Smooth muscle cell of the brain vasculature (primary cell): ENCODE data around the gene PSMC1.
"Not testable (repeated sequence)": the region's sequence is repeated elsewhere in the genome, so short reads cannot be mapped to it uniquely, and the experiment has no call there.

Source experiments
- DNase-seq: peaks from one replicate; pipeline ENCODE4 v3.0.0-alpha.2; 2012; ENCODE audit warnings: low read depth, low spot score

PSMC1 gene

DNA sequence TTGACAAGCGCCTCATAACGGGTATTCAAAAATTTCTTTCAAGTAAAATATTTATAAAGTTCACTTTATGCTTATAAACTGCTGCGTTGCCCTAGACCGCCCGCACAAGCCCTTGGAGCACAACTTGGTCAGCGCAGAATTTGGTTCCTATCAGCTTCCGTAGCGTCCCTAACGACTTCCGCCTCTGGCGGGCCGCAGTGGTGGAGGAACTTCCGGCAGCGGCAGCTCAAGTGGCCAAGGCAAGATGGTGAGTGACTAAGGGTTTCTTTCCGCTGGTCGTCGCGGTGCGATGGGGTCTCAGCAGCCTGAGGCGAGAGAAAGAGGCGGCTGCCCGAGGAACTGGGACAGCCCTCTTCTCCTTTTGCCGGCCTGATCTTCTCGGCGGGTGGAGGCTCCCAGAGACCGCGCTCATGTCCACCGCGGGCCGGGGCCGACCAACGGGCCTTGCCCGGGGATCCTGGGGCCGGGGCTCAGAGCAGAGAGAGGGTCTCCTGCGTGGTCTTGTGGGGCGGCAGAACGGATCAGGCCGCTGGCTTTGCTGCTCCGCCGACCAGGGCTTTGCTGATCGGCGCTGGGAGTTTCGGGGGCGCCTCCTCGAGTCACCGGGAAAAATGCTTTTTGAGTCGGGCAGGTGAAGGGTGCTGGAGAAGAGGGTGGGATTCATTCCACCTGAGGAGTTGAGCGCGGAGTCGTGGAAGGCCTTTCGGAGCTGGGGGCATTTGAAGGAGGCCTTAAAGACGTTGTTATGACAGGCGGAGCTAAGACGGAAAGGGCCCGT, at the start of gene PSMC1:
PSMC1 (plus strand) TSS at position 200 of the 778 bp plus-strand sequence; CDS start at position 245, 45 bp downstream.
- DNase-seq: peak; percentile 75

DNA sequence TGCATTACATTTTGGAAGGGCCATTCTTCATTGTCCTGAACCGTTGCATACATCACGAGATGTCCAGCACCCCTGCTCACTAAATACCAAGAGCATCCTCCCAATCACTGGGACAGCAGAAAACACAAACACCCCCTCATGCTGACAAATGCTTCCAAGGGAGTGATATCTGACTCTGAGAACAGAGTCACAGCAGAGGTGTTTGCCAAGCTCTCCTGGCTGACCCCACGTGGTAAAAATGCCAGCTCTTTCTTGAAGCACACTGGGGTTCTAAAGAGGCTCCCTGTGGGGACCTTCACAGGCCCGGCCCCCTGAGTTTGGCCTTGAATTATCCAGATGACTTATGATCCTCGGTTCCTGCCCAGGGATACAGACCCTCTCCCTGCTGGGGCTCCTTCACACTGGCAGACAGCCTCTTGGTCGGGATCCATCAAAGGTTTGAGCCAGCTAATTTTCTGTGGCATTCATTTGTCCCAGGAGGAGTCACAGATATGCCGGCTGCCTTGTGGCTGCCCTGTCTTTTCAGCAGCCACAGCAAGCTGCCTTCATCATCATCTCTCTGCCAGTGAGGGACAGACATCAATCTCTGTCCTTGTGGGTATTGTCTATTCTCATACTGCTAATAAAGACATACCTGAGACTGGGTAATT, 43.1 kb upstream of the PSMC1 start:
- DNase-seq: no peak

DNA sequence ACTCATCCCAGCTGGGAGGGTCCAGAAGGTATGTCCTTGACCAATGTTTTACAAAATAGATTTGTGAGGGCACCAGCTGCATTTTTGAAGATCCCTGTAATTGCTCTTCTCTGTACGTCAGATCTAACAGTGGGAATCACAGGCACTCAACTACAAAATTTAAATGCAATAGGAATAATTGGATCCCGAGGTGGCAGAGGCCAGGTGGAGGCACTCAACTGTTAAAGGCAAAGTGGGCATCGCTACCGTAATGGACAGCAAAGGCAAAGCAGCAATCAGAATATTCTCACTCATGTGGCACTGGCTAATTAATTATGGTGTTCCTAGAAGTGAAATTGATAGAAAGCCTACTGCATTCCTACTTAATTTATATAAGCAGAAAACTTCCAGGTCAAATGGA, 27.9 kb upstream of the PSMC1 start:
- no peak for DNase-seq

DNA sequence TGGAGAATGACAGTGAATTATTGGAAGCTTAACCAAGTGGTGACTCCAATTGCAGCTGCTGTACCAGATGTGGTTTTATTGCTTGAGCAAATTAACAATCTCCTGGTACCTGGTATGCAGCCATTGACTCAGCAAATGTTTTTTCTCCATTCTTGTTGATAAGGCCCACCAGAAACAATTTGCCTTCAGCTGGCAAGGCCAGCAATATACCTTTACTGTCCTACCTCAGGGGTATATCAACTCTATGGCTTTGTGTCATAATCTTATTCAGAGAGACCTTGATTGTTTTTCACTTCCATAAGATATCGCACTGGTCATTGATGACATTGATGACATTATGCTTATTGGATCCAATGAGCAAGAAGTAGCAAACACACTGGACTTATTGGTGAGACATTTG, 26.4 kb upstream of the PSMC1 start:
- not testable (repeated sequence) for DNase-seq

DNA sequence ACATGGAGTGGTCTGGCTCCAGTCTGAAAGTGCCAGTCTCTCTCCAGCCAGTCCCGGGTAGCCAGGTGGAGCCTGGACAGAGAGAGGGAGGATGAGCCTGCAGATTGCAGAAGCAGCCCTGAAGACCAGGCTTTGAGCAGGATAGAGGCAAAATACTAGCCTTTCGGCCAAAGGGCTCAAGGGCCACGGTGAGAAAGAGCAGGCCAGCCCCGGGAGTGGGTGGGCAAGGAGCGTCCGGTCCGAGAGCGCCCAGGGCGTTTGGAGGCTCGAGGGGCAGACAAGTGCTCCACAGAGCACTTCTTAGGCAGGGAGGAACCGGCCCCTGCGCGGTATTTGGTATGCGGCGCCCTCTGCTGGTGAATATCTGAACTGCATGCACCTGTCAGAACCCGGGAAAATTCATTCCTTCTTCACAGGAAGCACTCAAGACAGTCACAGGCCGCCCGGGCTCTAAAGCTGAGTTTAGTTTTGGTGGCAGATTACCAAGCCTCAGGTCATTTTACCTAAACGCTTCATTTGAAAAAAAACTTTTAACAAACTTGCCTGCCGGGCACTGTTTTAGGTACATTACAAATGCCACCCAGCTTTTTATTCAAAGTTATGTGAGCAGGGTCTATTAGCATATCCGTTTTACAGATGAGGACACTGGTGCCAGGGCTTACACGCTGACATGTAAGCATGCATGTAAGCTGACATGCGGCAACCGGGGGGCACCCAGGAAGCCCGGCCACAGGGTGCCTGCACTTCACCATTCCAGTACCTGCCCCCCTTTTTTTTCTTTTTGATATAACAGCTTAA, 21.0 kb upstream of the PSMC1 start:
- no peak for DNase-seq

DNA sequence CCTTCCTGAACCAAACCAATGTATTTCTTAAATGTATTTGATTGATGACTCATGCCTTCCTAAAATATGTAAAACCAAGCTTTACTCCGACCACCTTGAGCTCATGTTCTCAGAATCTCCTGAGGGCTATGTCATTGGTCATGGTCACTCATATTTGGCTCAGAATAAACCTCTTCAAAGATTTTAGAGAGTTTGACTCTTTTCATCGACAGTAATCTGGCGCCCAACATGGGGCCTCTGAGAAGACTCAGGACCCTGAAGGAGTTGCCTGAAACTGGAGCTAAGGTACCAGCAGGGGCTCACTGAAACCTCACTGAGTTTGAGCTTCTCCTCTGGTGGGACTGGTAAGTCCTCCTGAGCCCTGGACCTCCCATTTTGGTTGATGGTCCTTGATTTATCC, 17.2 kb upstream of the PSMC1 start:
- no peak for DNase-seq

DNA sequence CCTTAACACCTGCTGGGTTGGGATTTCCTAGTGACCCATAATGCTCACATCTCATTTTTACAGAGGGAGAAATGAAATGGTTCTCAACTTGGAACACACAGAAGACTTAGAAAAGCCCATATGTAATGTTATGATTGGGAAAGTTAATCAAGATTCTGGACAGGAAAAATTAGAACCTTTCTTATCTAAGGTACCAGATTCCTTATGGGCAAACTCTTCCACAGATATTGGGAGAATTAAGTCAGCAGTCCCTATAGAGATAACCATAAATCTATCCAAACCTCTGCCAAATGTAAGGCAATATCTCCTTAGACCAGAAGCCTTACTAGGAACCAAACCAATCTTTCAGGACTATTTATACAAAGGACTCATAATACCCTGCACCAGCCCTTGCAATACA, 13.9 kb upstream of the PSMC1 start:
- no peak for DNase-seq

DNA sequence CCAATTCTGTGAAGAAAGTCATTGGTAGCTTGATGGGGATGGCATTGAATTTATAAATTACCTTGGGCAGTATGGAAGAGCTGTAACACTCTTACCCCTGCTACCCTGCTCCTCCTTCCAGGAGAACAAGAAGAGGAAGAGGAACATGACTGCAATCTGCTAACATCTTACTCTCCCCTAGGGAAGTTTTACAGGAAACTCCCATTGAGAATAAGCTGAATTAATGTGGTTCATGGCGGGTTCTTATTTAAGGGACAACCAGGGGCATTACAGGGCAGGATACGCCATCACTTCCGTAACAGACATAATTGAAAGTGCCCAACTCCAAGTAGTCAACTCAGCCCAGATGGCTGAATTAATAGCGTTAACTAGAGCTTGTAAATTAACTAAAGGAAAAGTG, 9.4 kb upstream of the PSMC1 start:
- no peak for DNase-seq

DNA sequence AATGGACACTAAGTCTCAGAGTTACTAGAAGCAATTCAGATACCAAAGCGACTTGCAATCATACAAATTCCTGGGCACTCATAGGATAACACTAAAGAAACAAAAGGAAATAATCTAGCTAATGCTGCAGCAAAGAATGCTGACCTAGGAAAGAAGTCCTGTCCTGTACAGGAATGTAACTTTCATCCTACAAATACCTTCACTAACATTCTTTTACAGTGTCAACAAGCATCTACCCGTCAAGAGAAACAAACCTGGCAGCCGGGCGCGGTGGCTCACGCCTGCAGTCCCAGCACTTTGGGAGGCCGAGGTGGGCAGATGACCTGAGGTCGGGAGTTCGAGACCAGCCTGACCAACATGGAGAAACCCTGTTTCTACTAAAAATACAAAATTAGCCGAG, 8.9 kb upstream of the PSMC1 start:
- DNase-seq: not testable (repeated sequence)

DNA sequence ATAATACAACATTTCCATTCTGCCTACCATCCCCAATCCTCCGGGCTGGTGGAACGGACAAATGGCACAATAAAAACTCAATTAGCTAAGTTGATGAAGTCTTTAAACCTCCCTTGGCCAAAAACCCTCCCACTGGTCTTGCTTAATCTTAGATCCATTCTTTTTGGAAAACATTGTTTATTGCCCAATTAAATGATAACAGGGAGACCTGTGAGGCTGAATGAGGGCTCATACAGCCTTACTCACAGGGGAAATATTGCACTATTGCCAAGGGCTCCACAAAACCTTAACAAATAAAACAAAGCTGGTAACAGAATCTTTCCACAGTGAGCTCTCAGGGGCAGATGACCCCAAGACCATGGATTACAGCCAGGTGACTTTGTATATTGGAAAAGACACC, 7.8 kb upstream of the PSMC1 start:
- DNase-seq: no peak

DNA sequence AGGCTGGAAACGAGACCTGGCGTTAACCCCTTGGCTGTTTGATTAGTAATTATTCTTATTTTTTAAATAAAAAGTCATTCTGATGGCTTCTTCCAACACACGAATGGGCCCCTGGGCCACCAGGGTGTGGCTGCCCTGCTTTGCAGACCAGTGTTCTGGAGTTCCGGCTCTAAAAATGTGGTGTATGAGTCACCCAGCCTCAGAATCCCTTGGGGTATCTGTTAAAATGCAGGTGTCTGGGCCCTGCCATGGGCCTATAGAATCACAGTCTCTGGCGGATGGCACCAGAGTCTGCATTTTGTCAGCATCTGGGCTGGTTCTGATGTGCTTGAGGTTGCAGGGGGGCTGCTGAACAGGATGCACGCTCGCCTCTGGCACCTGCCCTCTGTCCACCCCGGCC, 2.5 kb upstream of the PSMC1 start:
- DNase-seq: no peak

DNA sequence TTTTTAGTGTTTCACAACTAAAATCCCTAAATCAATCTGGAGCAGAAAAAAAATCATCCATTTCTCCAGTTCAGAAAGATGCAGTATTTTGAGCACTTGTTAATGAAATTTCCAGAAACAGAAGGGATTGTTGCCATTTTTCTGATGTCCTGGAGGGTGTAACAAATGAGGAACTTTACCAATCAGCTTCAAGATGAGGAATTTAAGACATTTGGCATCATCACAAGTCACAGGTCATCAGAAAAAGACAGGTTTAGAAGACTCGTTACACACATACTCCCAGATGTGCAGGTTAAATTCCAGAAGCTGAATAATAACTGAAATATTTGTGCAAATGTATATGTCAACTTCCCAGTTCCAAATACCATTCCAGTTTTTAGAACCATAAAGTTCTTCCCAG, 482 bp upstream of the PSMC1 start:
- no peak for DNase-seq

DNA sequence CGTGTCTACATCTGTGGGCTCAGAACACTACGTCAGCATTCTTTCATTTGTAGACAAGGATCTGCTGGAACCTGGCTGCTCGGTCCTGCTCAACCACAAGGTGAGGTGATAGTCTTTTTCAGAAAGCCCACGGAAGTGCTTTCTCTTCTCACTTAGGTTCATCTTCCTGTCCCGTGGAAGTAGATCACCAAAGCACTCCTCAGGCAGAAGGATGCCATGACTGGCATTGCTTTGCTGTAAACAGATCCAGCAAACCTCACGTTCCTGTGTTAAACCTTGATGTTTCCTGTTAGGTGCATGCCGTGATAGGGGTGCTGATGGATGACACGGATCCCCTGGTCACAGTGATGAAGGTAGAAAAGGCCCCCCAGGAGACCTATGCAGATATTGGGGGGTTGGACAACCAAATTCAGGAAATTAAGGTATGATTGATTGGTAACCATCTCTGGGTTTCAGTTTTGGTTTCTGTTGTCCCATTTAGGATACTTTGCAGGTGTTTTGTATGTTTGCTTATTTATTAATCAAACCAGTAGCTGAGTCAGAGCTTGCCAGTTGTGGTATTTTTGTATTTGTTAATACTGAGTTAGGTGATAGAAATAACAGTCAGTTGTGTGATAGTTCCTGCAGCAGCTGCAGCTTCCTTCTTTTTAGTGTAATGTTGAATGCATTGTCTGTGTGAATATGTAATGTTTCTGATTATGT, 7.5 kb downstream of the PSMC1 start:
- DNase-seq: no peak

DNA sequence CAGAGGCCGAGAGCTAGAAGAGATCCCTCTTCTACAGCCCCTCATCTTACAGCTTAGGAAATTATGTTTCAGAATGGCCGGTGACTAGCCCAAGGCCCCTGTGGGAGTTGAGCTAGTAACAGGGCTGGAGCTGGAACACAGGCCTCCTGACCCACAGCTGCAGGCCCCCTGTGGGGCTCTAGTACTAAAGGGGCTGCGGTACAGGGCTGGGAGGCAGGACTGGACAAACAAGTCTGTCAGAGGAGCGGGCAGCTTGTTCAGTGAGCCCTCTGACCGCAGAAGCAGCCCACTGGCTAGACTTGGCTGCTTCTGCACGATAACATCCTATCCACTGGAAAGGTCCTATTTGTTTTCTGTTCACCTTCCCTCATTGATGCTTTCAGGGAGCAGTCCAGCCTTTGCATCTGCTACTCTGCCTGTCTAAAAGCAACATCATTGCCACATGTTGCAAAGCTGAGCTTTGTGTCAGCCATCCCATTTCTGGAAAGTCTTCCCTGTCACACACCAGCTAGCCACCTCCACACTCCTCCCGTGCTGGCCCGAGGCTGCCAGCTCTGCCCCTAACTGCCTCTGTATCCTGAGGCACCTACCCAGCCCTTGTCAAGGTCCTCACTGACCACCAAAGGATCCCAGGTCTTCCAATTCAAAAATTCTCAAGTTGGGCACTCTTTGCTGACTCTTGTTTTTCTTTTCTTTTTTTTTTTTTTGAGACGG, 10.2 kb downstream of the PSMC1 start:
- no peak for DNase-seq

DNA sequence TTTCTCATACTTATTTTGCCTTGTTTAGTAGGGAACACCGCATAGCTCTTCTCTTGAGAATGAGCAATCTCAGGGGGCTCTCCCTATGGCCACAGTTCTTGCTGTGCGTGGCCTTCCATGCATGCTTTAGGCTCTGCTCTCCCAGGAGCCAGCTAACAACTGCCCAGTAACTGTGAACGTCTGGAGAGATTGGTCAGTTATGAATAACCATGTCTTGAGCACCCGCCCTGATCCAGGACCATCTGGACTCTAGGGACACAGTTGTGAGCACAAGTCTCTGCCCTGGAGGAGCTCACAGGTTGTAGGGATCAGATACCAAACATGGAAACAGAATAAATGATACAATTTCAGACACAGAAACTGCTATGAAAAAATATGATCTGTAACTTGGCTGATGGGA, 12.1 kb downstream of the PSMC1 start:
- no peak for DNase-seq

DNA sequence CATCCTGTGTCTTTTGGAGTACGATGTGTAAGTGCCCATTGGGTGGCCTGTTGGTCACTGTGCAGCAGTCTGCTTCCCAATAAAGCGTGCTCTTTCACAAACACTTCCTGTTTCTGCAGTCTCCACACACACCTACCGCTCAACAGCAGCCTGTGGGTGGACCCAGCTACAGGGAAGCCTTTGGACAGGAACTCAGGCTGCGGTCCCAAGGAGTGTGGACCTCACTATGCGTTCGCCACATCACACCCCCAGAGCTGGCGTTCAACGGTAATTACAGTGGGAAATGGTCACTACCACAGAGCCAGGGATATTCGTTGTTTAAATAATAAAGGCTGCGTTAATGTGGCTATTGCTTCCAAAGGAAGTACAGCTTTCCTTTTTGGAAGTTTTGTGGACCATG, 16.2 kb downstream of the PSMC1 start:
- DNase-seq: no peak

DNA sequence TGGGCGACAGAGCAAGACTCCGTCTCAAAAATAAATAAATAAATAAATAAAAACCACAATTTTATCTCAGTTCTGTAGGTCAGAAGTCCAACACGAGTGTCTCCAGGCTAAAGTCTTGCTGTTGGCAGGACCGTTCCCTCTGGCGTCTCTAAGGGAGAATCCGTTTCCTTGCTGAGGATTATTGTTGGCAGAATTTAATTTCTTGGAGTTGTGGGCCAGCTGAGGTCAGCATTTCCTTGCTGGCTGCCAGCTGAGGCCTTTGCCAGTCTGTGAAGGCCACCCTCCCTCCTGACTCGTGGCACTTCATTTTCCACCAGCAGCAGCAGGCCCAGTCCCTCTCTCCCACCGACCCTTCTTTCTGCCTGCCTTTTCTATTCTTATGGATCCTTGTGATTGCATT, 17.2 kb downstream of the PSMC1 start:
- DNase-seq: no peak

DNA sequence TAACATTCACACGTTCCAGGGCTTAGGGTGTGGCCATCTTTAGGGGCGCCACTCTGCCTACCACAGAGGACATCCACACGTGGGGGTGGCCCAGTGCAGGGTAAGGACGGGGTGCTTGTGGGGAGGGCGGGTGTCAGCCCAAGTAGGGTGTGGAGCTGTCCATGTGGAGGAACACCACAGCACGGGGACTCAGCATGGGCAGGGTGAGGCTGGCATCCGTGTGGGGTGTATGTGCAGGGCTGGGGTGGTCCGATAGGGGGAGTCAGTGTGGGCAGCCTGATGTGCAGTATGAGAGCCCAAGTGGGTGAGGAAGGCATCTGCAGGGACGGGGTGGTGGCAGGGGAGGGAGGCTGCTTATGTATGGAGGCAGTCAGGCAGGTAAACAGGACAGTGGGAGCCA, 17.7 kb downstream of the PSMC1 start:
- DNase-seq: no peak

DNA sequence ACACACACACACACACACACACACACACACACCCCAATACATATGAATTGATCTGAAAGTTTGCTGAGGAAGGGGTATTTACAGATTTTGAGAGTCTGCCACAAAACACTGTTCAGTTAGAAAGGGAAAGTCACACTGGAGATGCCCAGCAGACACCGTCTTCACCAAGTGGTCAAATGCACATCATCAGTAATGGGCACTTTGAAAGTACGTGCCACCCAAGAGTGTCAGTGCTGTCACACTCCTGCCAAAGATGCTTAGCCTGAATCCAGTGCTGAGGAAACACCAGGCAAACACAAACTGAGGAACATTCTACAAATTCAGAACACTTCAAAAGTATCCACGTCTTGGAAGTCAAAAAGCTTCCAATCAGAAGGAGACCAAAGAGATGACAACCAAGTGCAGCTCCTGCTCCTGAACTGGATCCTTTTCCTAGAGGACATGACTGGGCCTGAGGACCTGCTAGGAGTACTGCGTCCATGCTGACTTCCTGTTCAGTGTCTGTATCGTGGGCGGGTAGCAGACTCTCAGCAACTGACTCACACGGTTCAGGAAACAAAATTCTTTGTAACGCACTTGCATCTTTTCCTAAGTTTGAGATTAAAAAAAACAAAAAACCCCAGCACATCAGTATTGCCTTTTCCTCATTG, 18.6 kb downstream of the PSMC1 start:
- DNase-seq: no peak

DNA sequence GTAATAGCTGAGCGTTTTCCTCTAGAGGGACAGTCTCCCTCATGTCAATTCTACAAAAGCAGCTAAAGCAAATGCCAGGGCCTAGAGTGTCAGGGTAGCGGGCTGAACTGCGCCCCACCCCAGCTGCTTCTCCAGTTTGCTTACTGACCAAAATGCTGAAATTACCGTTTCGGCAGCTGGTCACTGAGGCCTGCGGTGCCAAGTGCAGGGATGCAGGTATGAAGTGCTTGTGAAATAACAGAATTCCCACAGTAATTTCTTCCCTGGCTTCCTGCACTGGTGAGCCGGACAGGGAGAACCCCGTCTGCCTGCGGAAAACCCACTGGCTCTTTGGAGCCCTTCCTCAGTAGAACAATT, 19.1 kb downstream of the PSMC1 start:
- DNase-seq: no peak

DNA sequence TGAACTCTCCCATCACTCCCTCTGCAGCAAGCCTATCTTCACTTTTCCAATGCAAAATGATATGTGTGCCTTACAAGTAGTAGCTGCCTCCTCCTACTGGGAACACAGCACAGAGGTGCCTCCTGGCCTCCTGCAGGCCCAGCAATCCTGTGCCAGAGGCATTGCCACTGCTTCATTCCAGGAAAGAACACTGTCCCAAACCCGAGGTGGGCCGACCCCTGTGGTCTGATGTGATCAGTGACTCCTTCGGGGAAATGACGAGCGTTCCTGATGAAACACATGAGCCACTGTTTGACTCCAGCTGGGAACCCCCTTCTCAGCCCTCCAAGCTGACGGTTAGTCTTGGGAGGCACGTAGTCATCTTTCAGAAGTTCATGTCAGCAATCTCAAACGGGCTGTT, 19.5 kb downstream of the PSMC1 start:
- DNase-seq: peak; percentile 69
